K562 (cell line): ENCODE measurements around the gene ZNF775. TPM values are rescaled to one million over a fixed set of nuclear protein-coding genes. Genes with fewer than 3 reads are reported as not detected.

Source experiments
- ATAC-seq: fragments of 200-7000 bp; cut with Tn5 transposase; 3 replicates; pipeline ENCODE4 v1.9.1; 2020; ENCODE audit warnings: moderate library complexity
- BruUV-seq: library from RNA; stranded (reverse); fragments of 400-500 nt; replicated peaks from 2 replicates; lab custom pipeline; 2021; lab: Mats Ljungman, UMichigan
- CTCF ChIA-PET: fragments of 300-600 bp; formaldehyde crosslinking; extraction: SDS; loops from one replicate; lab custom pipeline; 2021; ENCODE audit warnings: low intra/inter-chr PET ratio; lab: Yijun Ruan, JAX
- POLR2A ChIA-PET: fragments of 300-600, 350-650 bp; sonication (Branson Sonifier 250); formaldehyde crosslinking; extraction: SDS; loops from one replicate; lab custom pipeline; 2021; ENCODE audit warnings: antibody characterized with exemption, inconsistent platforms; lab: Yijun Ruan, JAX
- DNase-seq, 4 experiments: peaks; one replicate each; pipeline versions ENCODE4 v3.0.0 to v3.0.0-alpha.2; 2011 to 2018; ENCODE audit warnings: low spot score in 3 of 4, mixed read lengths in 3 of 4; ENCODE audit errors: extremely low read depth in 1 of 4
- FAIRE-seq: peaks from 2 replicates; lab custom pipeline; 2011; peaks lifted over from hg19 to GRCh38; lab: Jason Lieb, UNC
- H2AFZ ChIP-seq: 2 replicates; pipeline ENCODE4 v1.6.0; 2011; ENCODE audit warnings: low read depth, low read length, control low read depth, inconsistent platforms
- H3K27ac ChIP-seq: fragments of 200-600 bp; 3 replicates; pipeline ENCODE4 v1.8.0; 2011; ENCODE audit warnings: low read depth, mild to moderate bottlenecking, control low read depth, inconsistent platforms, low read length, moderate library complexity, mixed read lengths; ENCODE audit errors: extremely low read depth
- H3K27me3 ChIP-seq, 2 experiments: fragments of 300-600 bp in 1 of 2; 2 replicates in 1 of 2; 3 replicates in 1 of 2; pipeline versions ENCODE4 v1.6.0 to v1.8.0; 2011; ENCODE audit warnings: inconsistent platforms in 2 of 2, low read length in 2 of 2, mild to moderate bottlenecking in 1 of 2, mixed read lengths in 1 of 2, moderate library complexity in 1 of 2; ENCODE audit not compliant: control insufficient read depth in 2 of 2, insufficient read depth in 2 of 2
- H3K36me3 ChIP-seq: fragments of 300-600 bp; 3 replicates; pipeline ENCODE4 v1.8.0; 2011; ENCODE audit warnings: mild to moderate bottlenecking, low read length, inconsistent platforms; ENCODE audit not compliant: control insufficient read depth, insufficient read depth
- H3K4me1 ChIP-seq, 2 experiments: fragments of 200-600 bp in 1 of 2; replicated peaks in 1 of 2; 2 replicates in 1 of 2; 3 replicates in 1 of 2; pipeline versions ENCODE4 v1.5.1 to v1.8.0; 2011; ENCODE audit warnings: inconsistent platforms in 2 of 2, low read length in 2 of 2, mild to moderate bottlenecking in 1 of 2, mixed read lengths in 1 of 2, moderate library complexity in 1 of 2; ENCODE audit not compliant: control insufficient read depth in 2 of 2, insufficient read depth in 2 of 2
- H3K4me2 ChIP-seq: 2 replicates; pipeline ENCODE4 v1.6.1; 2011; ENCODE audit warnings: low read length, control low read depth, inconsistent platforms, mixed read lengths; ENCODE audit not compliant: insufficient read depth
- H3K4me3 ChIP-seq: fragments of 200-600 bp; sonication (generic), shearing (Covaris generic); 2 replicates; pipeline ENCODE4 v1.5.1; 2016; ENCODE audit warnings: control low read depth, inconsistent platforms
- H3K79me2 ChIP-seq: fragments of 200-600 bp; 3 replicates; pipeline ENCODE4 v1.8.0; 2011; ENCODE audit warnings: low read length, inconsistent platforms; ENCODE audit not compliant: control insufficient read depth, insufficient read depth
- H3K9ac ChIP-seq, 2 experiments: 2 replicates each; pipeline versions ENCODE4 v1.6.0 to v1.6.1; 2011; ENCODE audit warnings: low read depth in 2 of 2, low read length in 2 of 2, control low read depth in 1 of 2, inconsistent platforms in 1 of 2, mild to moderate bottlenecking in 1 of 2, mixed read lengths in 1 of 2; ENCODE audit not compliant: insufficient read depth in 1 of 2
- H3K9me1 ChIP-seq: one replicate; pipeline ENCODE4 v1.6.0; 2011; ENCODE audit warnings: inconsistent platforms, mild to moderate bottlenecking, low read length, moderate library complexity; ENCODE audit not compliant: control insufficient read depth, insufficient read depth
- H3K9me3 ChIP-seq: replicated peaks from 2 replicates; pipeline ENCODE4 v1.5.1; 2011; ENCODE audit warnings: low read depth, low read length, inconsistent platforms; ENCODE audit not compliant: control insufficient read depth, insufficient read depth
- H4K20me1 ChIP-seq: replicated peaks from 2 replicates; pipeline ENCODE4 v1.6.1; 2011; ENCODE audit warnings: low read length, inconsistent platforms, mixed read lengths; ENCODE audit not compliant: control insufficient read depth, insufficient read depth
- CC2D1A ChIP-seq: fragments of 450-650 bp; IDR thresholded peaks from 2 replicates; pipeline ENCODE4 v1.6.1; 2017; ENCODE audit warnings: mild to moderate bottlenecking
- FOXO4 ChIP-seq: fragments of 450-650 bp; formaldehyde crosslinking; IDR thresholded peaks from 2 replicates; pipeline ENCODE4 v1.4.0; 2020; ENCODE audit warnings: mild to moderate bottlenecking, moderate library complexity
- HMGXB4 ChIP-seq: sonication (generic); formaldehyde crosslinking; IDR thresholded peaks from 2 replicates; pipeline ENCODE4 v1.8.1; 2023; ENCODE audit warnings: mild to moderate bottlenecking, missing genetic modification reagents
- NFE2L1 ChIP-seq: fragments of 450-650 bp; IDR thresholded peaks from 2 replicates; pipeline ENCODE4 v1.6.1; 2016; ENCODE audit warnings: missing genetic modification characterization, low read depth, mild to moderate bottlenecking, missing compliant biosample characterization, moderate library complexity, borderline replicate concordance
- PCBP2 ChIP-seq: fragments of 200-400 bp; formaldehyde crosslinking; IDR thresholded peaks from 2 replicates; pipeline ENCODE4 v1.6.1; 2018; ENCODE audit warnings: low read length, low read depth, mild to moderate bottlenecking, moderate library complexity; ENCODE audit not compliant: poor library complexity, severe bottlenecking
- RFX5 ChIP-seq: IDR thresholded peaks from 2 replicates; pipeline ENCODE4 v1.6.1; 2011; ENCODE audit warnings: low read depth, mild to moderate bottlenecking, improper control_type of control experiment, low read length
- SNAPC5 ChIP-seq: fragments of 250-450 bp; sonication (Bioruptor Pico); IDR thresholded peaks from 2 replicates; pipeline ENCODE4 v1.8.0; 2021; ENCODE audit warnings: moderate library complexity, mild to moderate bottlenecking, inconsistent platforms
- SP2 ChIP-seq: IDR thresholded peaks from 2 replicates; pipeline ENCODE4 v1.6.1; 2011; ENCODE audit warnings: mild to moderate bottlenecking, low read depth, low read length, moderate library complexity; ENCODE audit not compliant: poor library complexity, severe bottlenecking; ENCODE audit errors: extremely low read depth
- ZNF512 ChIP-seq: IDR thresholded peaks from 2 replicates; pipeline ENCODE4 v1.6.1; 2016; ENCODE audit warnings: missing genetic modification characterization, missing compliant biosample characterization
- WGBS: fragments of 100-300 bp; shearing (Covaris generic); methylation state at CpG from one replicate; pipeline ENCODE4 v1.1.6; 2016; ENCODE audit warnings: low coverage, mixed read lengths; ENCODE audit not compliant: insufficient coverage; ENCODE audit errors: missing lambda C conversion rate; 5-methylcytosine and 5-hydroxymethylcytosine counted together
- in situ Hi-C: fragments of 300-500 bp; cut with MboI; formaldehyde crosslinking; loops from 4 replicates; pipeline ENCODE4 v1.15.0; 2018; ENCODE audit warnings: inconsistent platforms, mixed read lengths
- intact Hi-C: fragments of 100-400 bp; cut with micrococcal nuclease; formaldehyde crosslinking; loops from 2 replicates; pipeline ENCODE4 v1.14.2; 2022
- polyA plus RNA-seq, 8 experiments: library from polyadenylated mRNA; depleted of rRNA in 4 of 8; stranded (reverse) in 5 of 8; unstranded in 3 of 8; fragments of >200 nt; fragmentation: Nextera tagmentation in 2 of 8; fragmentation: Illumina TruSeq in 1 of 8; extraction: Ambion mirVana in 2 of 8; extraction: Trizol in 1 of 8; gene quantifications; 2 replicates each; pipeline versions ENCODE4 v1.2.1 to v1.2.3, GENCODE V29; 2011 to 2014; ENCODE audit warnings: inconsistent platforms in 1 of 8, missing spikeins in 1 of 8
- total RNA-seq, 7 experiments: library from RNA; depleted of rRNA in 6 of 7; stranded (reverse); fragments of >200 nt in 6 of 7; fragmentation: Illumina TruSeq in 2 of 7; extraction: Trizol in 2 of 7; gene quantifications; 2 replicates each; pipeline versions ENCODE4 v1.2.1 to v1.2.3, GENCODE V29; 2011 to 2021; ENCODE audit warnings: low replicate concordance in 1 of 7

ZNF775 gene
- total and polyA plus RNA-seq, 9 of the 15 experiments (the other 6 are each of a cell fraction or from before 2014, with no cell fraction given), result 0.04 to 18.7 (median 4.9) TPM

- TF ChIP-seq FOXO4 (CRISPR knock-in tag), result no peak
- TF ChIP-seq RFX5, result no peak
- no peak for TF ChIP-seq CC2D1A
- TF ChIP-seq SNAPC5 (CRISPR knock-in tag), result no peak
- TF ChIP-seq SP2, result no peak
- no peak for TF ChIP-seq NFE2L1 (tag)
Observed at GRCh38 chr7:150345012-150345411, 34.1 kb upstream of the ZNF775 start (continued).

GRCh38 chr7:150346922-150347321, 32.2 kb upstream of the ZNF775 start:
- peak; percentile 12; the same call in 1 of the 3 replicates for ATAC-seq
- WGBS, result 2% methylated on average over 3 of the region's 5 CpGs
- H3K4me2 ChIP-seq, result no peak overlapping the region
- H3K9ac ChIP-seq, result no peak overlapping the region
- FAIRE-seq, result no peak
- POLR2A ChIA-PET, result interaction anchor here (0.8 to 3.0 kb wide), 3 partner anchors 8 to 56 kb away, joined by 5 to 12 read pairs (median 6); no protein-coding TSS in a partner anchor
- H3K79me2 ChIP-seq, result no peaks in the 10 kb centered on the region
- H3K27me3 ChIP-seq, result peaks cover 11 to 19% of the 10 kb centered on the region in 2 experiments; a peak in 4 of 5 replicates
- no peaks in the 10 kb centered on the region for H3K9me3 ChIP-seq
- peaks cover 0 to under 1% of the 10 kb centered on the region in 2 experiments; a peak in 1 of 5 replicates for H3K4me1 ChIP-seq
- no peaks in the 10 kb centered on the region for H3K36me3 ChIP-seq
- in situ Hi-C loops, result no loop called here
- H3K4me3 ChIP-seq, result no peak overlapping the region
- no peak overlapping the region for H2AFZ ChIP-seq
- TF ChIP-seq ZNF512 (tag) (peak; percentile 61), HMGXB4 (no peak), PCBP2 (peak; percentile 68)
- H3K9me1 ChIP-seq, result no peaks in the 10 kb centered on the region
- DNase-seq, result no peak
- no TSS peak for BruUV-seq
- CTCF ChIA-PET, result no interaction called here
- H3K27ac ChIP-seq, result no peak overlapping the region
- H4K20me1 ChIP-seq, result no peaks in the 10 kb centered on the region
- intact Hi-C loops, result no loop called here
